Measurements from ENCODE around the gene DNER. TPM values are rescaled to one million over a fixed set of nuclear protein-coding genes. Genes with fewer than 3 reads are reported as not detected.

The DNER gene
- total and polyA plus RNA-seq, 2 experiments from 2014 or later = 4.7 to 8.8 TPM

GRCh38 chr2:229601936-229602335 lies 112.4 kb downstream of the DNER start:
- no peak overlapping the region for H3K4me3 Mint-ChIP-seq

GRCh38 chr2:229601396-229601795 lies 113.0 kb downstream of the DNER start:
- no peaks in the 10 kb centered on the region for H3F3A ChIP-seq (replicated peaks; ENCODE audit: low read depth)
- H3K79me2 ChIP-seq (replicated peaks; ENCODE audit: insufficient read depth) = no peaks in the 10 kb centered on the region
- peaks cover 4% of the 10 kb centered on the region; the same call in 2 of the 3 replicates for H3K4me1 Mint-ChIP-seq
- no peaks in the 10 kb centered on the region for H3K9me3 Mint-ChIP-seq
- no peak overlapping the region for H2AFZ ChIP-seq
- no peak overlapping the region for H3K4me3 ChIP-seq
- no peak for TF ChIP-seq ETS1 (IDR thresholded peaks at IDR 0.05)
- H3K36me3 Mint-ChIP-seq (ENCODE audit: low read depth) = no peaks in the 10 kb centered on the region
- H3K9me2 ChIP-seq (ENCODE audit: insufficient read depth) = 0 out of 2 replicates have a peak, but pooled peaks cover 4% of the 10 kb centered on the region
- no peaks in the 10 kb centered on the region for H4K20me1 ChIP-seq (replicated peaks; ENCODE audit: insufficient read depth)
- H3K4me2 ChIP-seq = no peak overlapping the region
- no peak overlapping the region for H3K27ac ChIP-seq (ENCODE audit: low read depth)
- H3K27me3 ChIP-seq (ENCODE audit: insufficient read depth) = no peaks in the 10 kb centered on the region
- H3K4me1 ChIP-seq (ENCODE audit: insufficient read depth) = no peaks in the 10 kb centered on the region
- DNase-seq (ENCODE audit: low spot score) (no peak), ATAC-seq (no peak)
- no peak overlapping the region for H3K4me3 Mint-ChIP-seq
- H3K36me3 ChIP-seq (ENCODE audit: insufficient read depth) = no peaks in the 10 kb centered on the region
- peaks cover 2% of the 10 kb centered on the region for H3K27me3 Mint-ChIP-seq (ENCODE audit: insufficient read depth, low read depth, poor library complexity)
- H3K27ac Mint-ChIP-seq = no peak overlapping the region

More at GRCh38 chr2:229601936-229602335, 112.4 kb downstream of the DNER start:
- 0 out of 2 replicates have a peak, but pooled peaks cover 4% of the 10 kb centered on the region for H3K9me2 ChIP-seq (ENCODE audit: insufficient read depth)
- no peaks in the 10 kb centered on the region for H3K4me1 ChIP-seq (ENCODE audit: insufficient read depth)
- H3K36me3 ChIP-seq (ENCODE audit: insufficient read depth) = no peaks in the 10 kb centered on the region
- Mint-ChIP-seq H3K4me1 (peaks cover 4% of the 10 kb centered on the region; the same call in 2 of the 3 replicates), H3K27ac (no peak overlapping the region), H3K27me3 (ENCODE audit: insufficient read depth, low read depth, poor library complexity) (peaks cover 2% of the 10 kb centered on the region), H3K36me3 (ENCODE audit: low read depth) (no peaks in the 10 kb centered on the region), H3K9me3 (no peaks in the 10 kb centered on the region)
- H3K79me2 ChIP-seq (replicated peaks; ENCODE audit: insufficient read depth) = no peaks in the 10 kb centered on the region
- no peaks in the 10 kb centered on the region for H4K20me1 ChIP-seq (replicated peaks; ENCODE audit: insufficient read depth)
- H3K4me3 ChIP-seq = no peak overlapping the region
- no peak overlapping the region for H3K27ac ChIP-seq (ENCODE audit: low read depth)
- TF ChIP-seq EZH2phosphoT487 (IDR thresholded peaks at IDR 0.05; ENCODE audit: unreplicated experiment) (no peak), CREB1 (CRISPR knock-in tag; IDR thresholded peaks at IDR 0.05; ENCODE audit: low read depth) (no peak), ZNF331 (CRISPR knock-in tag; IDR thresholded peaks at IDR 0.05; ENCODE audit: low read depth) (no peak), EZH2 (IDR thresholded peaks at IDR 0.05; ENCODE audit: low read depth, unreplicated experiment) (no peak), JUNB (IDR thresholded peaks at IDR 0.05; ENCODE audit: unreplicated experiment) (no peak), STAT1 (IDR thresholded peaks at IDR 0.05; ENCODE audit: unreplicated experiment) (no peak)
- H2AFZ ChIP-seq = no peak overlapping the region
- DNase-seq (ENCODE audit: low spot score) (no peak), ATAC-seq (no peak)
- H3F3A ChIP-seq (replicated peaks; ENCODE audit: low read depth) = no peaks in the 10 kb centered on the region
- no peaks in the 10 kb centered on the region for H3K27me3 ChIP-seq (ENCODE audit: insufficient read depth)
- H3K4me2 ChIP-seq = no peak overlapping the region

- Histone ChIP-seq H3F3A (replicated peaks; ENCODE audit: low read depth) (no peaks in the 10 kb centered on the region), H4K20me1 (replicated peaks; ENCODE audit: insufficient read depth) (0 out of 2 replicates have a peak, but pooled peaks cover 2% of the 10 kb centered on the region), H3K79me2 (replicated peaks; ENCODE audit: insufficient read depth) (no peaks in the 10 kb centered on the region), H3K27ac (ENCODE audit: low read depth) (no peak overlapping the region), H3K4me1 (ENCODE audit: insufficient read depth) (no peaks in the 10 kb centered on the region), H2AFZ (no peak overlapping the region), H3K4me3 (no peak overlapping the region), H3K27me3 (ENCODE audit: insufficient read depth) (no peaks in the 10 kb centered on the region), H3K9me2 (ENCODE audit: insufficient read depth) (0 out of 2 replicates have a peak, but pooled peaks cover 4% of the 10 kb centered on the region), H3K4me2 (no peak overlapping the region), H3K36me3 (ENCODE audit: insufficient read depth) (no peaks in the 10 kb centered on the region)
- no peak overlapping the region for H3K27ac Mint-ChIP-seq
- no peaks in the 10 kb centered on the region; the same call in 2 of the 3 replicates for H3K9me3 Mint-ChIP-seq
- H3K4me1 Mint-ChIP-seq = no peaks in the 10 kb centered on the region
- ATAC-seq (no peak), DNase-seq (ENCODE audit: low spot score) (no peak)
- no peak overlapping the region for H3K4me3 Mint-ChIP-seq
- no peaks in the 10 kb centered on the region for H3K27me3 Mint-ChIP-seq (ENCODE audit: insufficient read depth, low read depth, poor library complexity)
- no peaks in the 10 kb centered on the region for H3K36me3 Mint-ChIP-seq (ENCODE audit: low read depth)
- no peak for TF ChIP-seq EZH2phosphoT487 (IDR thresholded peaks at IDR 0.05; ENCODE audit: unreplicated experiment)
- TF ChIP-seq REST (IDR thresholded peaks at IDR 0.05; ENCODE audit: unreplicated experiment) = no peak
- TF ChIP-seq JUNB (IDR thresholded peaks at IDR 0.05; ENCODE audit: unreplicated experiment) = no peak
Observed at GRCh38 chr2:229598227-229598626, 116.1 kb downstream of the DNER start.

Data from GM23338 (cell line).